ENCODE data around the gene CTH. TPM values are rescaled to one million over a fixed set of nuclear protein-coding genes. Genes with fewer than 3 reads are reported as not detected.

CTH gene
- total and polyA plus RNA-seq, 2 experiments from 2014 or later, result 31.0 to 34.3 TPM

- TF ChIP-seq ZNF331 (CRISPR knock-in tag; IDR thresholded peaks at IDR 0.05; ENCODE audit: low read depth) (no peak), CTCF (conservative IDR thresholded peaks at IDR 0.05; ENCODE audit: low read depth in 2 of 2) (no peak), NANOG (IDR thresholded peaks at IDR 0.05; ENCODE audit: borderline replicate concordance) (no peak), STAT1 (IDR thresholded peaks at IDR 0.05; ENCODE audit: unreplicated experiment) (no peak), POLR2AphosphoS5 (IDR thresholded peaks at IDR 0.05; ENCODE audit: low read depth) (no peak), EZH2phosphoT487 (IDR thresholded peaks at IDR 0.05; ENCODE audit: unreplicated experiment) (no peak), ZNF114 (CRISPR knock-in tag; IDR thresholded peaks at IDR 0.05) (no peak)
- TF ChIP-seq, protein P1, sequence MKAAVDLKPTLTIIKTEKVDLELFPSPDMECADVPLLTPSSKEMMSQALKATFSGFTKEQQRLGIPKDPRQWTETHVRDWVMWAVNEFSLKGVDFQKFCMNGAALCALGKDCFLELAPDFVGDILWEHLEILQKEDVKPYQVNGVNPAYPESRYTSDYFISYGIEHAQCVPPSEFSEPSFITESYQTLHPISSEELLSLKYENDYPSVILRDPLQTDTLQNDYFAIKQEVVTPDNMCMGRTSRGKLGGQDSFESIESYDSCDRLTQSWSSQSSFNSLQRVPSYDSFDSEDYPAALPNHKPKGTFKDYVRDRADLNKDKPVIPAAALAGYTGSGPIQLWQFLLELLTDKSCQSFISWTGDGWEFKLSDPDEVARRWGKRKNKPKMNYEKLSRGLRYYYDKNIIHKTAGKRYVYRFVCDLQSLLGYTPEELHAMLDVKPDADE (IDR thresholded peaks at IDR 0.05), result no peak
Measured at GRCh38 chr1:70475023-70475422, 64.0 kb downstream of the CTH start (continued).

DNA sequence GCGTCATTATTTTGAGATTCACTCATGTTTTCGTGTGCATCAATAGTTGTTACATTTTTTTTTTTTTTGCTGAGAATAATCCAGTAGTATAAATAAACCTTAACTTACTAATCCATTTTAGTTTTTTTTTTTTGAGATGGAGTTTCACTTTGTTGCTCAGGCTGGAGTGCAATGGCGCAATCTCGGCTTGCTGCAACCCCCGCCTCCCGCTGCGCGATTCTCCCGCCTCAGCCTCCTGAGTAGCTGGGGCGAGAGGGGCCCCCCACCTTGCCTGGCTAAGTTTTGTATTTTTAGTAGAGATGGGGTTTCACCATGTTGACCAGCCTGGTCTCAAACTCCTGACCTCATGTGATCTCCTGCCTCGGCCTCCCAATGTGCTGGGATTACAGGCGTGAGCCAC is 66.0 kb downstream of the CTH start:
- Mint-ChIP-seq H3K27ac (no peak overlapping the region), H3K9me3 (no peaks in the 10 kb centered on the region), H3K27me3 (ENCODE audit: insufficient read depth, low read depth, poor library complexity) (no peaks in the 10 kb centered on the region), H3K36me3 (ENCODE audit: low read depth) (no peaks in the 10 kb centered on the region), H3K4me3 (no peak overlapping the region), H3K4me1 (no peaks in the 10 kb centered on the region)
- DNase-seq (ENCODE audit: low spot score), result no peak
- H2AFZ ChIP-seq, result no peak overlapping the region
- H3K4me2 ChIP-seq, result no peak overlapping the region
- no peak overlapping the region for H3K4me3 ChIP-seq
- ATAC-seq, result no peak
- no peaks in the 10 kb centered on the region for H3F3A ChIP-seq (replicated peaks; ENCODE audit: low read depth)
- no peaks in the 10 kb centered on the region for H3K79me2 ChIP-seq (replicated peaks; ENCODE audit: insufficient read depth)
- H3K9me2 ChIP-seq (ENCODE audit: insufficient read depth), result no peaks in the 10 kb centered on the region
- no peaks in the 10 kb centered on the region for H4K20me1 ChIP-seq (replicated peaks; ENCODE audit: insufficient read depth)
- no peaks in the 10 kb centered on the region for H3K27me3 ChIP-seq (ENCODE audit: insufficient read depth)
- no peaks in the 10 kb centered on the region for H3K36me3 ChIP-seq (ENCODE audit: insufficient read depth)
- no peaks in the 10 kb centered on the region for H3K4me1 ChIP-seq (ENCODE audit: insufficient read depth)
- H3K27ac ChIP-seq (ENCODE audit: low read depth), result no peak overlapping the region
- TF ChIP-seq ZNF331 (CRISPR knock-in tag; IDR thresholded peaks at IDR 0.05; ENCODE audit: low read depth) (no peak), ZNF114 (CRISPR knock-in tag; IDR thresholded peaks at IDR 0.05) (no peak), REST (IDR thresholded peaks at IDR 0.05; ENCODE audit: unreplicated experiment) (no peak), CTCF (conservative IDR thresholded peaks at IDR 0.05; ENCODE audit: low read depth in 2 of 2) (no peak), EZH2phosphoT487 (IDR thresholded peaks at IDR 0.05; ENCODE audit: unreplicated experiment) (no peak)
- TF ChIP-seq, protein P2, sequence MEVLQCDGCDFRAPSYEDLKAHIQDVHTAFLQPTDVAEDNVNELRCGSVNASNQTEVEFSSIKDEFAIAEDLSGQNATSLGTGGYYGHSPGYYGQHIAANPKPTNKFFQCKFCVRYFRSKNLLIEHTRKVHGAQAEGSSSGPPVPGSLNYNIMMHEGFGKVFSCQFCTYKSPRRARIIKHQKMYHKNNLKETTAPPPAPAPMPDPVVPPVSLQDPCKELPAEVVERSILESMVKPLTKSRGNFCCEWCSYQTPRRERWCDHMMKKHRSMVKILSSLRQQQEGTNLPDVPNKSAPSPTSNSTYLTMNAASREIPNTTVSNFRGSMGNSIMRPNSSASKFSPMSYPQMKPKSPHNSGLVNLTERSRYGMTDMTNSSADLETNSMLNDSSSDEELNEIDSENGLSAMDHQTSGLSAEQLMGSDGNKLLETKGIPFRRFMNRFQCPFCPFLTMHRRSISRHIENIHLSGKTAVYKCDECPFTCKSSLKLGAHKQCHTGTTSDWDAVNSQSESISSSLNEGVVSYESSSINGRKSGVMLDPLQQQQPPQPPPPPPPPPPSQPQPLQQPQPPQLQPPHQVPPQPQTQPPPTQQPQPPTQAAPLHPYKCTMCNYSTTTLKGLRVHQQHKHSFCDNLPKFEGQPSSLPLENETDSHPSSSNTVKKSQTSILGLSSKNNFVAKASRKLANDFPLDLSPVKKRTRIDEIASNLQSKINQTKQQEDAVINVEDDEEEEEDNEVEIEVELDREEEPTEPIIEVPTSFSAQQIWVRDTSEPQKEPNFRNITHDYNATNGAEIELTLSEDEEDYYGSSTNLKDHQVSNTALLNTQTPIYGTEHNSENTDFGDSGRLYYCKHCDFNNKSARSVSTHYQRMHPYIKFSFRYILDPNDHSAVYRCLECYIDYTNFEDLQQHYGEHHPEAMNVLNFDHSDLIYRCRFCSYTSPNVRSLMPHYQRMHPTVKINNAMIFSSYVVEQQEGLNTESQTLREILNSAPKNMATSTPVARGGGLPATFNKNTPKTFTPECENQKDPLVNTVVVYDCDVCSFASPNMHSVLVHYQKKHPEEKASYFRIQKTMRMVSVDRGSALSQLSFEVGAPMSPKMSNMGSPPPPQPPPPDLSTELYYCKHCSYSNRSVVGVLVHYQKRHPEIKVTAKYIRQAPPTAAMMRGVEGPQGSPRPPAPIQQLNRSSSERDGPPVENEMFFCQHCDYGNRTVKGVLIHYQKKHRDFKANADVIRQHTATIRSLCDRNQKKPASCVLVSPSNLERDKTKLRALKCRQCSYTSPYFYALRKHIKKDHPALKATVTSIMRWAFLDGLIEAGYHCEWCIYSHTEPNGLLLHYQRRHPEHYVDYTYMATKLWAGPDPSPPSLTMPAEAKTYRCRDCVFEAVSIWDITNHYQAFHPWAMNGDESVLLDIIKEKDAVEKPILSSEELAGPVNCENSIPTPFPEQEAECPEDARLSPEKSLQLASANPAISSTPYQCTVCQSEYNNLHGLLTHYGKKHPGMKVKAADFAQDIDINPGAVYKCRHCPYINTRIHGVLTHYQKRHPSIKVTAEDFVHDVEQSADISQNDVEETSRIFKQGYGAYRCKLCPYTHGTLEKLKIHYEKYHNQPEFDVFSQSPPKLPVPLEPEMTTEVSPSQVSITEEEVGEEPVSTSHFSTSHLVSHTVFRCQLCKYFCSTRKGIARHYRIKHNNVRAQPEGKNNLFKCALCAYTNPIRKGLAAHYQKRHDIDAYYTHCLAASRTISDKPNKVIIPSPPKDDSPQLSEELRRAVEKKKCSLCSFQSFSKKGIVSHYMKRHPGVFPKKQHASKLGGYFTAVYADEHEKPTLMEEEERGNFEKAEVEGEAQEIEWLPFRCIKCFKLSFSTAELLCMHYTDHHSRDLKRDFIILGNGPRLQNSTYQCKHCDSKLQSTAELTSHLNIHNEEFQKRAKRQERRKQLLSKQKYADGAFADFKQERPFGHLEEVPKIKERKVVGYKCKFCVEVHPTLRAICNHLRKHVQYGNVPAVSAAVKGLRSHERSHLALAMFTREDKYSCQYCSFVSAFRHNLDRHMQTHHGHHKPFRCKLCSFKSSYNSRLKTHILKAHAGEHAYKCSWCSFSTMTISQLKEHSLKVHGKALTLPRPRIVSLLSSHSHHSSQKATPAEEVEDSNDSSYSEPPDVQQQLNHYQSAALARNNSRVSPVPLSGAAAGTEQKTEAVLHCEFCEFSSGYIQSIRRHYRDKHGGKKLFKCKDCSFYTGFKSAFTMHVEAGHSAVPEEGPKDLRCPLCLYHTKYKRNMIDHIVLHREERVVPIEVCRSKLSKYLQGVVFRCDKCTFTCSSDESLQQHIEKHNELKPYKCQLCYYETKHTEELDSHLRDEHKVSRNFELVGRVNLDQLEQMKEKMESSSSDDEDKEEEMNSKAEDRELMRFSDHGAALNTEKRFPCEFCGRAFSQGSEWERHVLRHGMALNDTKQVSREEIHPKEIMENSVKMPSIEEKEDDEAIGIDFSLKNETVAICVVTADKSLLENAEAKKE (CRISPR knock-in tag; IDR thresholded peaks at IDR 0.05), result no peak

Data from GM23338 (cell line).